Fibroblast of skin of right biceps (primary cell): ENCODE measurements around the gene CACNA1E.
"Not testable (repeated sequence)": the region's sequence is repeated elsewhere in the genome, so short reads cannot be mapped to it uniquely, and the experiment has no call there.

ENCODE experiments used
- DNase-seq: peaks from one replicate; pipeline ENCODE4 v3.0.0-alpha.2; 2013

CACNA1E gene

DNA sequence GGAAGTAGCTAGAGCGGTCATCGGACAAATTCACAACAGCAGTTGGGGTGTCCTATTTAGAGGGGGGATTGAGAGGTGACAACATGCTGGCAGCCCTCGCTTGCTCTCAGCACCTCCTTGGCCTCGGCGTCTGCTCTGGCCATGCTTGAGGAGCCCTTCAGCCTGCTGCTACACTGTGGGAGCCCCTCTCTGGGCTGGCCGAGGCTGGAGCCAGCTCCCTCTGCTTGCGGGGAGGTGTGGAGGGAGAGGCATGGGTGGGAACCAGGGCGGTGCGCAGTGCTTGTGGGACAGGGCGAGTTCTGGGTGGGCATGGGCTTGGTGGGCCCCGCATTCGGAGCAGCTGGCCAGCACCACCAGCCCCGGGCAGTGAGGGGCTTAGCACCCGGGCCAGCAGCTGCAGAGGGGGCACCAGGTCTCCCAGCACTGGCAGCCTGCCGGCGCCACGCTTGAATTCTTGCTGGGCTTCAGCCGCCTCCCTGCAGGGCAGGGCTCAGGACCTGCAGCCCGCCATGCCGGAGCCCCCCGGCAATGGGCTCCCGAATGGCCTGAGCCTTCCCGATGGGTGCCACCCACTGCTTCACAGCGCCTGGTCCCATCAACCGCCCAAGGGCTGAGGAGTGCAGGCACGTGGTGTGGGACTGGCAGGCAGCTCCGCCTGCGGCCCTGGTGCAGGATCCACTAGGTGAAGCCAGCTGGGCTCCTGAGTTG is 349.0 kb downstream of the CACNA1E start:
- DNase-seq = not testable (repeated sequence)

DNA sequence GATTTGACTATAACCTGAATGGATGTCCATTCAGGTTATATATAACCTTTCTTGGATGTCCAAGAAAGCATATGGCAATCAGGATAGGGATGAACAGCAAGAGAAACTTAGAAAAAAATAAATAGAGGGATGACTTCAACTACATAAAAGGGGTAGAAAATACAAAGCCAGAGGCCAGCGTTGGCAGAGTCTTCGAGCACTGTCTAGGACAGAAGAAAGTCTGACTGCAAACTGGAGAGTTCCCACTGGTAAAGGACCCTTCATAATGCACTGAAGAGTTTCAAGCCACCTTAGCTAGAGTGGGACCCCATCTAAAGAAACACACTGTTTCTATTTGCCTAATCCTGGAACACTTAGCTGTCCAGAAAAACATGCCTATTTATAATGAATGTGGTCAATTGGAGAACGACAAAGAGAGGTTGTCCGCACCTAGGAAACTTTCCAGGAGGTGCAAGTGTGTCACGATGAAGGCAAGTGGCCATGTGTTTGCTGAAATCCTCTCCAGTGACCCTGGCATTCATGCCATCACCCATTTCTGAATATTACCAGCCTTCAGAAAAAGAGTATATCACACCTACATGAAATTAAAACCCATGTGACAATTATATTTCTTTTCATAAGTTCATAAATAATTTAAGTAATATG is 362.8 kb downstream of the CACNA1E start:
- no peak for DNase-seq

DNA sequence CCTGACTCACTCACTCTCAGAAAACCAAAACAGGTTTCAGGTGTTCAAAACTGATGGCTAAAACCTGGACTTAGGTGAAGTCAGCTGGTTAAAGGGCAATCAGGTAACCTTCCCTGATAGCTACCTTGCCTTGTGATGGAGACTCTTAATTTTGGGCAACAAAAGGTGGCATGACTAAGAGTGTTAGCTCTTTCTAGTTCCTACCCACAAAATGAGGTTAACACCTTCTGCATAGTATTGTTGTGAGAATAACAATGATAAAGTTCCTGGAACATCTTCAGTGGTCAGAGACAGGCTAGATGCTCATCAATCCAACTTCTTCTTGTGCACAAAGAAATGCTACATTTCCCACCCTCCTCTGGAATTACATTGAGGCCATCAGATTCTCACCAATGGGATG is 363.4 kb downstream of the CACNA1E start:
- no peak for DNase-seq

DNA sequence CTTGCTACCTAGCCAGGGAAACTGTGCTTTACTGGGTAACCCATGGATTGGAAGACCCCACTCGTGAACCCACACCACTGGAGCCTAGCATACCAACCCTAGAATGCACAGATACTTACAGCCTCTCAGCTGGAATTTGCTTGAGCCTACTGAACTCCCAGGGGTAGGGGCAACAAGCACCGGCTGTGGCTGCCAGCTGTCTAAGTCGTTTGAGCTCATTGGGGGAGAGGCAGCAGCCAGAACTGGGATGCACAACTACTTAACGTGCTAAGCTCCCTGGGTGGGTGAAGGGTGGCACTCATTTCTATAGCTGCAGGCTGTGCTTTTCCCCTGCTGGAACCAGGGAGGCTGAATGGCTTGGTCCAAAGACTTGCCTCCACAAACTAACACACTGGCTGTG is 365.8 kb downstream of the CACNA1E start:
- DNase-seq = no peak

DNA sequence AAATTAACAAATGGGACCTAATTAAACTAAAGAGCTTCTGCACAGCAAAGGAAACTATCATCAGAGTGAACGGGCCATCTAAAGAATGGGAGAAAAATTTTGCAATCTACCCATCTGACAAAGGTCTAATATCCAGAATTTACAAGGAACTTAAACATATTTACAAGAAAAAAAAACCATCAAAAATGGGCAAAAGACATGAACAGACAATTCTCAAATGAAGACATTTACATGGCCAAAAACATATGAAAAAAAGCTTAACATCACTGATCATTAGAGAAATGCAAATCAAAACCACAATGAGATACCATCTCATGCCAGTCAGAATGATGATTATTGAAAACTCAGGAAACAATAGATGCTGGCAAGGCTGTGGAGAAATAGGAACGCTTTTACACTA is 370.9 kb downstream of the CACNA1E start:
- not testable (repeated sequence) for DNase-seq

DNA sequence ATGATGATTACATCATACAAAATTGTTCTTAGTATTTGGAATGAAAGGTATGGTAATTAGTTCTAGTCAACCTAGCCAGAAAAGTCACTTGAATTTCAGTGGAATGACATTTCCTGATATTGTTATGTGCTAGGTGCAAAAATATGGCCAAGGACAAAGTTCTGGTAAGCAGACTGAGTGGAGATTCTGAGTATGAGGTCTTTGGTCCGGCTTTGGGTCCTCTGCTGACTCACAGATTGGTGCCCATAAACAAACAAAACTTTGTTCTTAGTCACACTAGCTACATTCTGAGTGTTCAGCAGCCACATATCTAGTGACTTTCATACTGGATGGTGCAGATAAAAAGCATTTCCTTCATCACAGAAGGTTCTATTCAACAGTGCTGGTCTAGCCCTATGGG is 372.1 kb downstream of the CACNA1E start:
- no peak for DNase-seq
